SKM-1 treated with dmso at 0.1 percent for 144 hours (cell line): ENCODE results near the gene MPC1.
"Not testable (repeated sequence)": the region's sequence is repeated elsewhere in the genome, so short reads cannot be mapped to it uniquely, and the experiment has no call there.

Source experiments
- DNase-seq: peaks from one replicate; lab custom pipeline; 2025; ENCODE audit not compliant: unreplicated experiment; lab: John Stamatoyannopoulos, UW

Gene MPC1

DNA sequence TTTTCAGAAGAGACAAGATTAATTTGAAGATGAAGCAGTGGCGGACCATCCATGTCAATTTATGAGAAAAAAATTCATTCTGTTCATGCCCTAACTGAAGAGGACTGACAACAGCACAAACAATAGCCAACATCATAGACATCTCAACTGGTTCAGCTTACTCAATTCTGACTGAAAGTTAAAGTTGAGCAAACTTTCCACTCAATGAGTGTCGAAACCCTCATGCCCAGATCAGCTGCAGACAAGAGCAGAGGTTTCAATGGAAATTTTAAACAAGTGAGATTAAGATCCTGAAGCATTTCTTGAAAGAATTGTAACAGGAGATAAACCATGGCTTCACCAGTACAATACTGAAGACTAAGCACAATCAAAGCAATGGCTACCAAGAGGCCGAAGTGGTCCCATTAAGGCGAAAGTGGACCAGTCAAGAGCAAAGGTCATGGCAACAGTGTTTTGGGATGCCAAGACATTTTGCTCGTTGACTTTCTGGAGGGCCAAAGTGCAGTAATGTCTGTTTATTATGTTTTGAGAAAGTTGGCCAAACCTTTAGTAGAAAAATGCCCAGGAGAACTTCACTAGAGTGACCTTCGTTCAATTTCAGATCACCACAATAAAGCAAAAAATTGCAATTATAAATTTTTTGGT, 34.3 kb downstream of the MPC1 start:
- DNase-seq, result peak; percentile 28

- no peak for DNase-seq
Observed at GRCh38 chr6:166346965-166347364, 35.8 kb downstream of the MPC1 start.

GRCh38 chr6:166346449-166346848, 36.3 kb downstream of the MPC1 start:
- no peak for DNase-seq

DNA sequence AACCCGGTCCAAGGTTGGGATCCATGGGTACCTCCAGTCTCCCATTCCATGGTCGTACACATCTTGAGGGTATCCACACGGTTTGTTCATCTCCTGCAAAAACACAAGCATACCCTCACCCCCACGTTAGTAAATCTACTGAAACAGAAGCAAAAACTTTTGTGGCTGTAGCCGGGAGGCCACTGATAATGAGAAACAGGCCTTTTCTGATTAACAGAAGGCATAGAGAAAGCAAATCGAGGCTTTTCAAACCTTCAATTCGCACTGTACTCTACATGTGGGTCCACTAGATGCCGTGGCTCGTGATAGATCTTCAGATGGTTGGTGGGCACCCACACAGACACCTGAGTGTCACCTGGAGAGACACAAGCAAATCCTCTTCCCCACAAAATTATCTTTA, 37.1 kb downstream of the MPC1 start:
- not testable (repeated sequence) for DNase-seq

- not testable (repeated sequence) for DNase-seq
Observed at GRCh38 chr6:166344921-166345320, 37.8 kb downstream of the MPC1 start.

- no peak for DNase-seq
Observed at GRCh38 chr6:166344240-166344639, 38.5 kb downstream of the MPC1 start.

GRCh38 chr6:166343150-166343487, 39.6 kb downstream of the MPC1 start:
- peak; percentile 51 for DNase-seq

DNA sequence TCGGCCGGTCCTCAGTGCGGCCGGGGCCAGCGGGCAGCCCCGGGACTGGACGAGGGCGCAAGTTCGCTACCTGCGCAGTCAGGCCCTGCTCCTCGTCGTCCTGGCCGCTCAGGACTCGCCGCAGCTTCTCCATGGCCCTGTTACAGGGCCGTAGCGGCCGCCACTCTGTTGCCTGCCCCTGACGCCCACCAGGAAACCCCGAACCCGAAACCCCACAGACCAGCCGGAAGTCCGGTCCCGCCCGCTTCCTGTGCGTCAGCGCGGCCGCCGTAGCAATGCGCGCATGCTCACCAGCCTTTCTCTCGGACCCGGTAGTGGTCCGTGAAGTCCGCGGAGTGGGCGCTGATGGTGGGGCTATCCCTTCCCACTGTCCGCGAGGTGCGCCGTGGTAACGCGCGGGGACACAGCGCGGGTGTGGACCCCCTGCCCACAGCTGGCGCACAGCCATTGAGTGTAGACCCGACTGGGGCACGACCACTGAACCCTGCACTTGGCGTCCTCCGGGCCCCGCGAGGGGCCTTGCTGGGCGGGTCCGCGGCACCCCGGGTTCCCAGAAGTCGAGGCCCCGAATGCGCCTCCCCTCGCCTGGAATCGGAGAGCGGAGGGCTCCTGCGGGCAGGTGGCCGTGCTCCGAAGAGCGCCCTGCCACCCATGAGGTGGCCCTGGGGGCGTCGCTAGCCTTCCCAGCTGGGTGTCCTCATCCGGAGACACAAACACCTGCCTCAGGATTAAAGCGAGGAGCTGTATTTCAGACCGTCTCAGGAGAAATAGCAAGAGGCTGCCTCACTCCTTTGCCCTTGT, 40.2 kb downstream of the MPC1 start, which contains the start of gene SFT2D1:
Gene SFT2D1 (minus strand): TSS at position 197 of the 801 bp plus-strand sequence. CDS start 64 bp downstream, at position 133.
- peak; percentile 82 for DNase-seq

GRCh38 chr6:166341977-166342348, 40.8 kb downstream of the MPC1 start:
- no peak for DNase-seq

DNA sequence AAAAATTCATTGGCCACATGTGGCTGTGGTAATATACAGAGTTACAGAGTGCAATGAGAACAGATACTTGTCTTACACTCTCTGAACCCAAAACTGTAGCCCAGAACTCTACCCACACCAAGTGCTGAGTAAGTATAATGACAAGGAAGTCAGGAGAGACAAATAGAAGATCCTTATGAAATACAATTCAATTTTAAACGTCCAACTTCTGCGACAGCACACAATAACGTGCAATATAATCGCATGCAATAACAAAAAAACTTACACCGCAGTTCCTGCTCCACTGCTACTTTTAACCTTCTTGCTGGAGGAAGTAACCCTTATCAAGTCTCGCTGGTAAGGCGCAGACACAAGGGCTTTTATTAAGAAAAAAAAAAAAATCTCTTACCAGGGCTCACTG, 41.3 kb downstream of the MPC1 start:
- DNase-seq, result peak; percentile 9

DNA sequence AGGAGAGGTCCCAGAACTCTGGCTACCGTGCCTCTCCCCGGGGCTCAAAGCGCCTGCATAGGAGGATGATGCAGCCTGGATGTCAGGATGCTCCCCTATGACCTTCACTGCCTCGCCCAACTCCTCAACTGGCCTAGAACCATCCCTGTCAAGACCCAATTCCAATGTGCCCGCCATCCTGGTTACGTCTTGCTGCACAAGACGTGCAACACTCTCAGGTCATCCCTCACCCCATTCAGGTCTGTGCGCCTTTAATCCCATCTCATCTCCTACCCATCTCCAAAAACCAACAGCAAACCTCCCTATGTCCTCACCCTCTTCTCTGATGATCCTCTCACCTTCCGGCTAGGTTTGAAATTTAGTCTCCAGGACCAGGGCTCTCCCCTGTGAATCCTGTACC, 43.9 kb downstream of the MPC1 start:
- DNase-seq, result no peak

GRCh38 chr6:166336847-166337246, 45.9 kb downstream of the MPC1 start:
- no peak for DNase-seq

DNA sequence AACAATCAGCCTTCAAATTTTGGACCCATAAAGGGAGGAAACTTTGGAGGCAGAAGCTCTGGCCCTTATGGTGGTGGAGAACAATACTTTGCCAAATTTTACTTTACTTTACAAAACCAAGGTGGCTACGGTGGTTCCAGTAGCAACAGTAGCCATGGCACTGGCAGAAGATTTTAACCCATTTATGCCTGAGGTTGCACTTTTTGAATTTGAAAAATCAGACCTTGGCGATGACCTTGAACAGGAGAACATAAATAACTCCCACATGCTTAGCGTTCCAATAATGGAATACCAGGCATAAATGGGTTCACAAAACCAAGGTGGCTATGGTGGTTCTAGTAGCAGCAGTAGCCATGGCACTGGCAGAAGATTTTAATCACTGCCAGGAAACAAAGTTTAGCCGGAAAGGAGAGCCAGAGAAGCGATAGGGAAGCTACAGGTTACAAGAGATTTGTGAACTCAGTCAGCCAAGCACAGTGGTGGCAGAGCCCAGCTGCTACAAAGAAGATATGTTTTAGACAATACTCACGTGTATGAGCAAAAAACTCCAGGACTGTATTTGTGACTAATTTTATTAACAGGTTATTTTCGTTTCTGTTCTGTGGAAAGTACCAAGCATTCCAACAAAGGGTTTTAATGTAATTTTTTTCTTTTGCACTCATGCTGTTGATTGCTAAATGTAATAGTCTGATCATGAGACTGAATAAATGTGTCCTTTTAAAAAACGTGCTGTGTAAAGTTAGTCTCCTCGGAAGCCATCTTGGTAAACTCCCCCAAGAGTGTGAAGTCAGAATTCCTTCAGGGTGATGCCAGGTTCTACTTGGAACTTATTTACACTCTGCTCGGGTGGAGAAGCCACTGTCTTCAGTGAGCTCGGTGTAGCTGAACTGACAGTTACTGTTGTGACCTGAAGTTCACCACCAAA, 47.1 kb downstream of the MPC1 start:
- DNase-seq, result no peak

GRCh38 chr6:166334878-166335277, 47.9 kb downstream of the MPC1 start:
- DNase-seq, result no peak

- peak; percentile 70 for DNase-seq
Observed at GRCh38 chr6:166333172-166333995, 49.4 kb downstream of the MPC1 start.

DNA sequence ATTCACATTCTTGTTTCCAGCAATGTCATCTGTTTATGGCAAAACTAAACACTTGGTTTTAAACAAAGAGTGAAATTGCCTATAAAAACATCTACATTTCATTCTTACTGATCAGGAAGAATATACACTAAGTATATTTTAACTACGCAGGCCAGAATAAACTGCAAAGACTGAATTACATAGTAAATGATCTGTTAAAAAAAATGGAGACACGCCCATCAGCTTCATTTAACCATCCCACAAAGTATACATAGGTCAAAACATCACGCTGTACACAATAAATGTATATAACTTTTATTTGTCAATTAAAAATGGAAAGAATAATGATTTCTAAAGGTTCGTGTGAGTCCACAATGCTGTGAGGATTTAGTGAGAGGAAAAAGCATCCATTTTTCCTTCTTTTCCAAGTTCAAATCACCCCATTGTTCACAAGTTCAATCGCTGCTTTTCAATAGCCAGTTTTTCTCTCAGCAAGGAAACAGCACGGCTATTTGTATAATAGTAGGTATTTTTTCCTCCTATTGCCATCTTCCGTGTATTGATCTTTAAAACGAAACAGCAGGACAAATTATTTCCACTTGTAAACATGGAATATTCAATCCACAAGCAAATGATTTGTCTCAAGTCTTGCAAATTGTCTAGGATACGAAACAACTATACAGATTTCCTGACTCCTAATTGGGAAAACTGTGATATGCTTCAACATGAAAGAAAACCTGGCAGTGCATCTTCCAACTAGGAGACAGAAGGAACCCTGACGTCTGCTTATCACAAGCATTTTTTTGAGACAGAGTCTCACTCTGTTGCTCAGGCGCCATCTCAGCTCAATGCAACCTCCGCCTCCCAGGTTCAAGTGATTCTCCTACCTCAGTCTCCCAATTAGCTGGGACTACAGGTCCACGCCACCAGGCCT, 51.0 kb downstream of the MPC1 start:
- no peak for DNase-seq

DNA sequence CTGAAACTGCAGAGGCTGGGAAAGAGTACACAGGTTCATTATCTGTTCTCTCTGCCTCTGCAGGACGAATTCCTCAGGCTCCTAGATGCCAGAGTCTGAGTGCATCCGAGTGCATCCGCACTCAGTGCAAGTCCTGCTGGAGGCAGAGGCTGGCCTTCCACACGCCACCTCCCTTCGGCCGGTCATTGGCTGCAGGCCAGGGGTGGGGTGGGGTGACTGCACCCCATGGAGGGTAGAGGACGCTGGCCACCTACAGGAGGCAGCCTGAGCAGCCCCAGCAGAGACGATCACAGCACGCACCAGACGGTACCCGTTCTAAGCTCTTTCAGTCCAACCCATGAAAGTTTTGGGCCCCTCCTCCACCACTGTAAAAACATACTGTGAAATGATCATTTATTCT, 52.1 kb downstream of the MPC1 start:
- no peak for DNase-seq

DNA sequence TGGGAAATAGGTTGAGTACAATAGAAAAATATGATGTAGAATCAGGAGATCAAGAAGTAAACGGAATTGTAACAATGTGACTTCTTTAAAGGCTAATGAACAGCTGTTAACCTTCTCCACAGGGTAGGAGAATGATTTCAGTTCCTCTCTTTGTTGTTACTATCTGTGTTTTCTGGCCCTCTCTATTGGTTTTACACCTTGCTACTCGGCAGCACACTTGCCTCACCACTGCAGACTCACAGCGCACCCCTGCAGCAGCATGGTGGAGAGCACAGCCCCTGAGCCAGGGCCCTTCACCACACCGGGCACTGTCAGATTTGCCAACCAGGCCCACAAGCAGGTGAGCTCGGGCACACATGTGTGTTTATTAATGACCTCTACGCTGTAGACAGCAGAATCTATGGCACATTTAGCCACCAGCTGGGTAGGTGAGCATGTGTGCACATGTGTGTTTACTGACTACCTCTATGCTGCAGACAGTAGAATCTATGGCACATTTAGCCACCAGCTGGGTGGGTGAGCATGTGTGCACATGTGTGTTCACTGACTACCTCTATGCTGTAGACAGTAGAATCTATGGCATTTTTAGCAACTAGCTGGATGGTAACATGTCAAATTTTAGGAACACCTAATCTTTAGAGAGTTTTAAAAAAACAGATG, 57.2 kb downstream of the MPC1 start:
- no peak for DNase-seq

- DNase-seq, result no peak
Observed at GRCh38 chr6:166323395-166323794, 59.3 kb downstream of the MPC1 start.
